ENCODE measurements around the gene TMEM232. TPM values are rescaled to one million over a fixed set of nuclear protein-coding genes. Genes with fewer than 3 reads are reported as not detected.

The TMEM232 gene
- total and polyA plus RNA-seq, 2 donors from 2014 or later, result 4.8 to 11.3 TPM

GRCh38 chr5:110545716-110546115 lies 180.8 kb downstream of the TMEM232 start:
- DNase-seq, result no peak

GRCh38 chr5:110544603-110545002 lies 181.9 kb downstream of the TMEM232 start:
- TF ChIP-seq CTCF (IDR thresholded peaks at IDR 0.05; ENCODE audit: borderline replicate concordance, extremely low read depth, insufficient read depth), result no peak
- intact Hi-C loops (cut with DNase I), result no loop called here
- H3K4me3 ChIP-seq (ENCODE audit: low read length in 3 of 3), result no peak overlapping the region
- FAIRE-seq, result peak; percentile 3
- H3K27me3 ChIP-seq (ENCODE audit: control insufficient read depth, insufficient read depth, low read length), result no peaks in the 10 kb centered on the region
- H3K4me1 ChIP-seq (ENCODE audit: control insufficient read depth in 2 of 3, insufficient read depth in 2 of 3, low read depth in 1 of 3, low read length in 3 of 3), result no peaks in the 10 kb centered on the region
- H3K36me3 ChIP-seq (ENCODE audit: control insufficient read depth in 2 of 3, insufficient read depth in 3 of 3, low read length in 3 of 3), result no peaks in the 10 kb centered on the region
- H3K9ac ChIP-seq (ENCODE audit: low read length in 3 of 3), result no peak overlapping the region
- DNase-seq, result no peak
- no peak overlapping the region for H3K27ac ChIP-seq (ENCODE audit: low read depth in 2 of 2, low read length in 2 of 2)
- no peaks in the 10 kb centered on the region for H3K9me3 ChIP-seq (ENCODE audit: control insufficient read depth in 2 of 3, insufficient read depth in 1 of 3, low read length in 3 of 3)

More at GRCh38 chr5:110545716-110546115, 180.8 kb downstream of the TMEM232 start:
- Histone ChIP-seq H3K9ac (ENCODE audit: low read length in 3 of 3) (no peak overlapping the region), H3K27ac (ENCODE audit: low read depth in 2 of 2, low read length in 2 of 2) (no peak overlapping the region), H3K4me3 (ENCODE audit: low read length in 3 of 3) (no peak overlapping the region), H3K4me1 (ENCODE audit: control insufficient read depth in 2 of 3, insufficient read depth in 2 of 3, low read depth in 1 of 3, low read length in 3 of 3) (no peaks in the 10 kb centered on the region), H3K27me3 (ENCODE audit: control insufficient read depth, insufficient read depth, low read length) (no peaks in the 10 kb centered on the region), H3K9me3 (ENCODE audit: control insufficient read depth in 2 of 3, insufficient read depth in 1 of 3, low read length in 3 of 3) (no peaks in the 10 kb centered on the region), H3K36me3 (ENCODE audit: control insufficient read depth in 2 of 3, insufficient read depth in 3 of 3, low read length in 3 of 3) (no peaks in the 10 kb centered on the region)
- no peak for TF ChIP-seq CTCF (IDR thresholded peaks at IDR 0.05; ENCODE audit: borderline replicate concordance, extremely low read depth, insufficient read depth)
- no peak for FAIRE-seq
- intact Hi-C loops (cut with DNase I), result no loop called here

GRCh38 chr5:110542949-110543348 lies 183.5 kb downstream of the TMEM232 start:
- Histone ChIP-seq H3K27me3 (ENCODE audit: control insufficient read depth, insufficient read depth, low read length) (no peaks in the 10 kb centered on the region), H3K4me3 (ENCODE audit: low read length in 3 of 3) (no peak overlapping the region), H3K27ac (ENCODE audit: low read depth in 2 of 2, low read length in 2 of 2) (no peak overlapping the region), H3K4me1 (ENCODE audit: control insufficient read depth in 2 of 3, insufficient read depth in 2 of 3, low read depth in 1 of 3, low read length in 3 of 3) (no peaks in the 10 kb centered on the region), H3K36me3 (ENCODE audit: control insufficient read depth in 2 of 3, insufficient read depth in 3 of 3, low read length in 3 of 3) (no peaks in the 10 kb centered on the region), H3K9ac (ENCODE audit: low read length in 3 of 3) (no peak overlapping the region), H3K9me3 (ENCODE audit: control insufficient read depth in 2 of 3, insufficient read depth in 1 of 3, low read length in 3 of 3) (no peaks in the 10 kb centered on the region)
- DNase-seq (no peak), FAIRE-seq (no peak)
- no peak for TF ChIP-seq CTCF (IDR thresholded peaks at IDR 0.05; ENCODE audit: borderline replicate concordance, extremely low read depth, insufficient read depth)
- intact Hi-C loops (cut with DNase I), result no loop called here

Data from kidney (tissue), 14 donors.